GM12878 (cell line): ENCODE results near the gene TET3. TPM values are rescaled to one million over a fixed set of nuclear protein-coding genes. Genes with fewer than 3 reads are reported as not detected.

Source experiments
- ATF3 ChIP-seq: IDR thresholded peaks from 2 replicates; pipeline ENCODE4 v1.6.1; 2011; ENCODE audit warnings: low read depth, mild to moderate bottlenecking, low read length, moderate library complexity, borderline replicate concordance; ENCODE audit errors: extremely low read depth
- ATF7 ChIP-seq: fragments of 450-650 bp; IDR thresholded peaks from 2 replicates; pipeline ENCODE4 v1.6.1; 2016; ENCODE audit warnings: low read depth, mild to moderate bottlenecking
- BHLHE40 ChIP-seq, 2 experiments: fragments of 450-650 bp in 1 of 2; IDR thresholded peaks; 2 replicates each; pipeline ENCODE4 v1.6.1; 2011 to 2017; ENCODE audit warnings: low read depth in 2 of 2, borderline replicate concordance in 1 of 2, improper control_type of control experiment in 1 of 2, low read length in 1 of 2, mild to moderate bottlenecking in 1 of 2
- CREB1 ChIP-seq: IDR thresholded peaks from 2 replicates; pipeline ENCODE4 v1.6.1; 2012; ENCODE audit warnings: low read depth, mild to moderate bottlenecking, inconsistent platforms
- EP300 ChIP-seq, 2 experiments: fragments of 150-350 bp in 1 of 2; IDR thresholded peaks; 2 replicates each; pipeline ENCODE4 v1.6.1; 2011 to 2012; ENCODE audit warnings: low read depth in 2 of 2, low read length in 2 of 2, borderline replicate concordance in 1 of 2, improper control_type of control experiment in 1 of 2, inconsistent platforms in 1 of 2; ENCODE audit not compliant: control insufficient read depth in 1 of 2
- HDAC6 ChIP-seq: fragments of 200-600 bp; sonication (generic); IDR thresholded peaks from one replicate; pipeline ENCODE4 v1.8.0; 2017; ENCODE audit warnings: antibody characterized with exemption; ENCODE audit not compliant: unreplicated experiment
- IKZF2 ChIP-seq, 2 experiments: fragments of 450-650 bp; IDR thresholded peaks; 2 replicates each; pipeline ENCODE4 v1.6.1; 2017; ENCODE audit warnings: mild to moderate bottlenecking in 2 of 2, moderate library complexity in 2 of 2
- JUNB ChIP-seq: IDR thresholded peaks from 2 replicates; pipeline ENCODE4 v1.6.1; 2016; ENCODE audit warnings: antibody characterized with exemption, mild to moderate bottlenecking
- NFIC ChIP-seq: IDR thresholded peaks from 2 replicates; pipeline ENCODE4 v1.6.1; 2012; ENCODE audit warnings: low read depth, mild to moderate bottlenecking, inconsistent platforms, low read length, moderate library complexity
- POLR2A ChIP-seq: IDR thresholded peaks from 2 replicates; pipeline ENCODE4 v1.6.1; 2011; ENCODE audit warnings: low read depth, mild to moderate bottlenecking, low read length
- RCOR1 ChIP-seq: conservative IDR thresholded peaks from 2 replicates; pipeline ENCODE4 v1.6.1; 2012; ENCODE audit warnings: low read depth, low read length, improper control_type of control experiment
- RUNX3 ChIP-seq: IDR thresholded peaks from 2 replicates; pipeline ENCODE4 v1.6.1; 2012; ENCODE audit warnings: low read length, inconsistent platforms
- SPI1 ChIP-seq: IDR thresholded peaks from 2 replicates; pipeline ENCODE4 v1.6.1; 2011; ENCODE audit warnings: low read depth, mild to moderate bottlenecking, low read length, moderate library complexity, borderline replicate concordance; ENCODE audit not compliant: insufficient read depth
- SREBF1 ChIP-seq: IDR thresholded peaks from 2 replicates; pipeline ENCODE4 v1.6.1; 2012; ENCODE audit warnings: mild to moderate bottlenecking, low read length
- TCF7 ChIP-seq: IDR thresholded peaks from 2 replicates; pipeline ENCODE4 v1.6.1; 2014; ENCODE audit warnings: antibody characterized with exemption, borderline replicate concordance
- polyA plus RNA-seq, 11 experiments: library from polyadenylated mRNA; depleted of rRNA in 4 of 11; unstranded in 6 of 11; stranded (reverse) in 5 of 11; fragments of >200 nt; fragmentation: Nextera tagmentation in 4 of 11; fragmentation: Illumina TruSeq in 1 of 11; extraction: Ambion mirVana in 4 of 11; extraction: Trizol in 1 of 11; gene quantifications; 1 replicate in 1 of 11; 2 replicates in 10 of 11; pipeline versions ENCODE4 v1.2.1 to v1.2.3, GENCODE V29; 2011 to 2016; ENCODE audit warnings: inconsistent platforms in 2 of 11, missing spikeins in 2 of 11, low read depth in 1 of 11
- total RNA-seq, 4 experiments: library from RNA; depleted of rRNA in 3 of 4; stranded (reverse); fragments of >200 nt in 3 of 4; fragmentation: Illumina TruSeq in 1 of 4; extraction: Trizol in 1 of 4; gene quantifications; 2 replicates each; pipeline versions ENCODE4 v1.2.1 to v1.2.3, GENCODE V29; 2013 to 2021

TET3 gene
- total and polyA plus RNA-seq, 10 of the 15 experiments (the other 5 are each of a cell fraction or from before 2014, with no cell fraction given): 0.77 to 25.9 (median 8.5) TPM

GRCh38 chr2:74029714-74030397 is 45.1 kb downstream of the TET3 start (continued):
- TF ChIP-seq ATF7 (peak; percentile 22; the same call in 1 of the 2 replicates), RCOR1 (no peak), IKZF2 (IDR thresholded peaks at IDR 0.05) (peak; percentile 56 to 57; a peak in 3 of 4 replicates), SREBF1 (no peak), CREB1 (no peak), POLR2A (no peak), HDAC6 (no peak), BHLHE40 (IDR thresholded peaks at IDR 0.05; ENCODE audit: borderline replicate concordance in 1 of 2, low read depth in 2 of 2, low read length in 1 of 2) (peak; percentile 30 to 47; a peak in 1 of 4 replicates), RUNX3 (peak; percentile 75), SPI1 (peak; percentile 7; the same call in 1 of the 2 replicates), JUNB (0 out of 2 replicates have a peak, but pooled peaks have one; percentile 6), TCF7 (0 out of 2 replicates have a peak, but pooled peaks have one; percentile 32), EP300 (IDR thresholded peaks at IDR 0.05; ENCODE audit: borderline replicate concordance in 1 of 2, control insufficient read depth in 1 of 2, low read depth in 2 of 2, low read length in 2 of 2) (0 out of 4 replicates have a peak, but pooled peaks have one; percentile 19 to 37), ATF3 (no peak), NFIC (0 out of 2 replicates have a peak, but pooled peaks have one; percentile 6)
- TF ChIP-seq, all 136 proteins: peak for 11
